Hematopoietic multipotent progenitor cell (in vitro differentiated cells): ENCODE data around the gene TRIM32. TPM values are rescaled to one million over a fixed set of nuclear protein-coding genes. Genes with fewer than 3 reads are reported as not detected.
"Not testable (repeated sequence)": the region's sequence is repeated elsewhere in the genome, so short reads cannot be mapped to it uniquely, and the experiment has no call there.

Experiments
- DNase-seq, 3 donors: peaks; one replicate each; pipeline ENCODE4 v3.0.0-alpha.2; 2011 to 2015; ENCODE audit warnings: low read depth in 2 of 3, low spot score in 2 of 3
- total RNA-seq: library from RNA; depleted of rRNA; stranded (reverse); fragments of >200 nt; gene quantifications from one replicate; pipeline ENCODE4 v1.2.3, GENCODE V29; 2012

TRIM32 gene
- total RNA-seq, 1 donor, result 12.1 TPM

DNA sequence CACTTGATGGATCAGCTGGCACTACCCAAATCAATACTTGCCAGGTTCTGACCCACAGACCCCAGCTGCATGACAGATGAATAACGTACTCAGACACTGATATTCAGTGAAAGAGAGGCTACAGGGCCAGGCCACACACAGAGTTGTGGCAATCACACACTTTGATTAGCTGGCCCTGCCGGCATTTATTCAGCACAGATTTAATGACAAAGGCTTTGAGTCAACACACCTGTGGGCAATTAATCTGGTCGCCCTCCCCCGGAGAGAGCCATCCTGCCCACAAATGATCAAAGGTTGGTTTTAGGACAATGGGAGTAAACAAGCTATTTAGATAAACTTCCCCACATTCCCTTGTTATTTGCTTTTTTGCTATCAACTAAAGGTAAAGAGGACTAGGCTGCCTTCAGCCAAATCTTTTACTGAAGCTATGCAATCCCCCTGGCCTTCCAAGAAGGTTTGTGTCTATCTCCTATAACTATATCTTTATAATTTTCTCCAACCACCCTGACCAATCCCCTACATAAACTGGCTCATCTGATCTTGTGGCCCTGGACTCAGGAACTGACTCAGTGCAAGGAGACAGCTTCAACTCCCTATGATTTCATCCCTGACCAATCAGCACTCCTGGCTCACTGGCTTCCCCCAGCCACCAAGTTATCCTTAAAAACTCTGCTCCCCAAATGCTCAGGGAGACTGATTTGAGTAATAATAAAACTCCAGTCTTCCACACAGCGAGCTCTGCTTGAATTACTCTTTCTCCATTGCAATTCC is 12.7 kb upstream of the TRIM32 start:
- no peak for DNase-seq

DNA sequence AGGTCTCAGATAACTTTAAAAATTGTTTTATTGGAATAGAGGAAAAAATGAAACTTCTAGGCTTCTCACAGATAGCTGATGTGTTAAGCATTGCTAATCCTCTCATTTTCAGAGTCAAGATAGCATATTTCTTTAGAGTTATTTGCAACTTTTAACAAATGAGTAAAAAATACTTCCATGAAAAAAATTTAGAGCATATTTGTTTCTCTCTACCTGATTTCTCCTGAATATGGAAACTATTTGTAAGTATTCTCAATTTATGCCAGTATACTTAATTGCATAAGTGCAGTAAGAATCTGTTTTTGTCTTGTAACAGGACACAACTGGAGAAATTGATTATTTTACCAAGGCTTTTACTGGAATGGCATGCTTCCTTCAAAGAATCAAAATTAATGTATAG is 3.6 kb upstream of the TRIM32 start:
- DNase-seq, result no peak

DNA sequence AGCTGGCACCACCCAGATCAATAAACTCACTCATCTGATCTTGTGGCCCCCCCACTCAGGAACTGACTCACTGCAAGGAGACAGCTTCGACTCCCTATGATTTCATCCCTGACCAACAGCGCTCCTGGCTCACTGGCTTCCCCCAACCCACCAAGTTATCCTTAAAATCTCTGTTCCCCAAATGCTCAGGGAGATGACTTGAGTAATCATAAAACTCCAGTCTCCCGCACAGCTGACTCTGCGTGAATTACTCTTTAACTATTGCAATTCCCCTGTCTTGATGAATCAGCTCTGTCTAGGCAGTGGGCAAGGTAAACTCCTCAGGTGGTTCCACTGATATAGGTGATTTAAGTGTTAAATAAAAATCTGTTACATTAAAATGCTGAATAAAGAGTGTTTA is 1.9 kb upstream of the TRIM32 start:
- no peak for DNase-seq

DNA sequence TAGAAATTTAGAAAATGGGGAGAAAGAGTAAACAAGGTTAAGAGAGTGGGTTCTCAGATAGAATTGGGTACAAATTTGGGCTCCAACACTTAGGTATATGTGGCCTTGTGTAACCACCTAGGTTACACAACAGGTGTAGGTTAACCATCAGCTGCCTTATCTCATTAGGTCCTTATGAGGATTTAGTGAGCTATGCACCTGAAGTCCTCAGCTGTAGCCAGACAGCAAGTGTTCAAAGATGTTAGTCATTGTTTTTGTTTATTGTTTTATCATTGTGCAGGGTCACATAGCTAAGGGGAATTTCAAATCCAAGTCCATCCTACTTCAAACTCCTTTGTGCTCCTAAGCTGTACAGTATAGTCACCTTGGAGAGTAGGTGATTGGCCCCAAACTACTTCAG is 970 bp upstream of the TRIM32 start:
- no peak for DNase-seq

DNA sequence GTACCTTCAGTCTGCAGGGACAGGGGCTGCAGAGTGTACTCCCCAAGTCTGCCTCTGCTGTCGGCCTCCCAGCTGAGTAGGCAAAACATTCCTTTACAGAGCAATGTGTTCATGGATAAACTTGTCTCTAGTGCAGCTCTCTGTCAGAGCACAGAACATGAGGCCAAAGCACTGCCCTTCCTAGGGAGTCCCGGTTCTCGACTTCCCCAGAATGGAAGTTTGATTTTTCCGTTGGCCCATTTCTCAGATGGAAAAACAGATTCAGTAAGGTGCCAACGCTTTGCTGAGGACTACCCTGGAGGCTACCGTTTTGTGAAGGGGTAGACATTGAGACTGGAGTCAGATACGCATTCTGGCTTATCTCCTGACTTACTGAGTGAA is 422 bp upstream of the TRIM32 start:
- no peak for DNase-seq

DNA sequence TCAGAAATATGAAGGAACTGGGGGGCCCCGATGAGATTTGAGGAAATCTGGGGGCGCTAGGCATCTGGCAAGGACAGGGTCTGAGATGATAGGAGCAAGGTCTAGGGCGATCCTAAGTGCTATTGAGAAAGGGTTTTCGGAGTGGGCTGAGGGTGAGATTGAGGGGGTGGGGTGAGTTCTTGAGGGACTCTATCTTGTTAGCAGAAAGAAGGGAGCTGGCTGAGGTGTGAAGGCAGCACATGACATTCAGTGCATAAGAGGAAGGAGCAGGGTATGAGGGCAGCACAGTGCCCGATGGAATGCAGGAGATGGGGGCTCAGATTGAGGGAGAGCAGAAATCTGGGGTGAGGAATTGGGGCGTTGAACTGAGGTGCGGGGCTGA is 640 bp downstream of the TRIM32 start:
- no peak for DNase-seq

DNA sequence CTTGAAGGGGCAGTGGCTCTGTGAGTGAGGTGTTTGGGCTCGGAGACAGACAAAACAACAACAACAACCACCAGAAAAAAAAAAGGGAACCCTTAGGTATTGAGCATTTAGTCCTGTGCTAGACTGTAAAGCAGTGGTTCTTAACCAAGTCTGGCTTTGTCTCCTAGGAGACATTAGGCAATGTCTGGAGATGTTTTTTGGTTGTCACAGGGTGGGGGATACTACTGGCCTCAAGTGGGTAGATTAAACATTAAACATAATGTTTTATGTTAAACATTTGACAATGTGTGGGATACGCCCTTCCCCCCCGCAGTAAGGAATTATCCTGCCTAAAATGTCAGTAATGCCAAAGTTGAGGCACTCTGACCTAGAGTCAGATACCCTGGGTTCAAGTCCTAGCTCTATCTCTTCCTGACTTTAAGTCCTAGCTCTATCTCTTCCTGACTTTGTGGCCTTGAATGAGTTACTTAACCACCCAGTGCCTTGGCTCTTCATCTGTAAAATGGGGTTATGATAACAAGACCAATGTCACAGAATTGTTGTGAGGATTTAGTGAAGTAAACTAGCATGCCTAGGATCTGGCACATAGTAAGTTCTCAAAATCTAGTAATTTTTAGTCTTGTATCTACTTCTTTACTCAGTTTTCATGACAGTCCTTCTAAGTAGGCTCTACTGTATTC is 1.8 kb downstream of the TRIM32 start:
- DNase-seq, result no peak

DNA sequence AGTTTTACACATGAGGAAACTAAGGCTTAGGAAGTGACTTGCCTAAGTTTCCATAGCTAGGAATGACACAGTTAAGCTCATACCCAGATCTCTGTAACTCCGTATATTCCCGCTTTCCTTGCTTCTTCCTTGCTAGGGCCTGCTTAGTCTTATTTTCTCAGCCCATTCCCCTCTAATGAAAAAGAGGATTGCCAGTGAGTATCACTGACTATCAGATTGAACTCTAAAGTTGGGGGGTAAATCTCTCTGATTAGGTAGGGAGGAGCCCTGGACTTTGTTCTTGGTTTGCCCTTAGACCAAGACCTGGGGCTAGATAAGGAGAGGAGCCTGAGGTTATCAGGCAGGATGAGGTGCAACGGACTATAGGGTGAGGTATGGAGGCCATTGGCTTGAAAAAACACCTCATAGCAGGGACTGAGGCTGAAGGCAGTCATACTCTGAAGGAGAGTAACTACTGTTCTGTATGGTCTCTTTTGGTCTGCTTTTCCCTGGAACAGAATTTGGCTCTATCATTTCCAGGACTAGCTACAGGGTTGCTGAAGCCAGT is 2.5 kb downstream of the TRIM32 start:
- no peak for DNase-seq

DNA sequence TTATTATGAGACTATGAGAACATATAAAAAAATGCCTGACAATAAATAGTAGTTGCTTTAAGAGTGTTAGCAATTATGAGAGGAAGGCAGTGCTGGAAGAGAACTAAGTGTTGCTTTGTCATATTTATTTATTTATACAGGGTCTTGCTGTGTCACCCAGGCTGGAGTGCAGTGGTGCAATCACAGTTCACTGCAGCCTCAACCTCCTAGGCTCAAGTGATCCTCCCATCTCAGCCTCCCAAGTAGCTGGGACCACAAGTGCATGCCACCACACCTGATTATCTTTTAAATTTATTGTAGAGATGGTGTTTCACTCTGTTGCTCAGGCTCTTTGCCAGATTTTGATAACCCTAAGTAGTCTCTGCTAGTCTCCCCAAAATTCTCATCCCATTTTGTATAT is 3.7 kb downstream of the TRIM32 start:
- not testable (repeated sequence) for DNase-seq

DNA sequence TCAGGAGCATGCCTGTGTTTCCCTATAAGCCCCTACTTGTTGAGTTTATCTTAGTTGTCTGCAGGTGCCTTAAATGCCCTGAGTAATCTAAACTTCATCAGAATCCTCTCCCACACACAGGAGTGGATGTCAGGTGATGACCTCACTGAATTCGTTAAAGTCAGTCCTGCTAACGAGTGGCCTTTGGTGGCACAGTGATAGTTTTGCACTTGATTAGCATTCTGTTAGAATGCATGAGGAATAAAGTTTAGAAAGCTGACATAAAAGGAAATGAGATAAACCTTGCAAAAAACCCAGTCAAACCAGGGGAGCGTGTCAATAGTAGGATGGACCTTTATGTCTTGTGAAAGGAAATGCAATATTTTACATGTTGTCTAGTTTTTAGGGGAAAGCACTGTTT is 4.5 kb downstream of the TRIM32 start:
- no peak for DNase-seq

DNA sequence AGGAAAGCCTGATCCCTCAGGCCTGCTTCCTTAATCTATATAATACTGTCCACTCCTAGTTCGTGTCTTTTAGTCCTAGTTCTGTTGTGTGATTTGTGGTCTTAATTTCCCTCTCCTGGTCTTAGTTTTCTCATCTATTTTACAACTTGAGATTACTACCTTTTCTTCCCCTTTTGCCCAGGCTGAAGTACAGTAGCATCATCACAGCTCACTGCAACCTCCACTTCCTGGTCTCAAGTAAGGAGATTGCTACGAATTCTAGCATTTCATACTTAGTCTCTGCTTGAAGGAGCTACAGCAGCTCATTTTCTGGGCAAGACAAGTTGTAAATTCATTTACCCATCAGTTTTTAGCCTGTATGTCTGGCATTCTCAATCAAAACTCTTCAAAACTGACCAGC is 5.5 kb downstream of the TRIM32 start:
- DNase-seq, result peak in 1 of 3 donors; percentile 9

DNA sequence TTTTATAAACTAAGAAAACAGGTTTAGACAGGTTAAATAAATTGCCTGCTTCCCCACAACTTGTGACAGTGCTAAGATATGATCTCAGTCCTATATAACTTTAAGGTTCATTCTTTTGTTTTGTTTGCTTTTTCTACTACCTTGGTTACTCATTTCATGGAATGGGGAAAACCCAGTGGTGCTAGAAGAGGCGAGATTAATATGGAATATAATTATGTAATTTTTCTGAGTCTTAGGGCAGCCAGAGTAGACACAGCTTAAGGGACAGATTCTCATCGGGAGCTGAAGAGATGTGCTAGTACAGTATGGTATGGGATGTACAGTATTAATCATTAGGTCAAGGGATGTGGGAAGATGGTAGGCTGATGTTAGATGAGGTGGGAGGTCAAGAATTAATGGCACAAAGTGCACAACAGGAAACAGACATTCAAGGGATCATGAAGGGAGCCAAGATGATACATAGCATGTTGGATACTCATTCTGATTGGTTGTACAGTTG is 6.2 kb downstream of the TRIM32 start:
- no peak for DNase-seq

DNA sequence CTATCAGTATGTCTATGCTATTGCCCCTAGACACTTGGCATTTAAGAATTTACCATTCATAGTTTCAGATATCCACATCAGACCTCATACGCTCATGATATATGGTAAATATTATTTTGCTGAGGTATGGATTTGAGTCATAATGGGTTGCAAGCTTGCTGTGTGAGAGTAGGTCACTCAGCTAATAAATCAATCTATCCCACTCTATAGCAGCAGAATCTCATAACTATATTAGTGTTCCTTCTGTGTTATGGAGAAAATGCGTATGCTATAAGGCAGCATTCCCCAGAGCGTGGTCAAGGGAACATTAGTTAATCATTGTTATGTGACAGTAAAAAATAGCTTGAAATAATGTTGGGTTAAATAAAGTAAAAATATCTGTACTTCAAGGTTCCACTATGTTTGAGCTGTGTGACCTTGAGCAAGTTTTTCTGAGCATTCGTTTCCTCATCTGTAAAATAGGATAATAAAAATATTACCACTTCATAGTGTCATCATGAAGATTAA is 7.7 kb downstream of the TRIM32 start:
- DNase-seq, result no peak

DNA sequence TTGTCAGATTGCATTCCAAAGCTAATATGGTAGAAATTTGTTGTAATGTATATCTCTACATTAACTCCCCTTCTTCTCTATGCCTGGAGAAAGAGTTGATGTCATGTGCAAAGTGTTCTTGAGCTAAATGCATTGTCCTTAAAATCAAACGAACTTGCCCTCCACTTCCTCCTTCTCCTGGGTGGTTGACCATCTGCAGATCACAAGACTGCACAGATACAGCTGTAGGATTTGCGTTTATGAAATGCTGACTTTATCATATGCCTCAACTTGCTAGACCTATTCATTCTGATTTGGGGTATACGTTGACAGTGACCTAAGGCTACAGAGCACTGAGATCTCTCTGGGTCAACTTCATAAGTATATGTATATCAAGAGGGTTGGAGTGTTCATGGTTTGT is 8.3 kb downstream of the TRIM32 start:
- no peak for DNase-seq

DNA sequence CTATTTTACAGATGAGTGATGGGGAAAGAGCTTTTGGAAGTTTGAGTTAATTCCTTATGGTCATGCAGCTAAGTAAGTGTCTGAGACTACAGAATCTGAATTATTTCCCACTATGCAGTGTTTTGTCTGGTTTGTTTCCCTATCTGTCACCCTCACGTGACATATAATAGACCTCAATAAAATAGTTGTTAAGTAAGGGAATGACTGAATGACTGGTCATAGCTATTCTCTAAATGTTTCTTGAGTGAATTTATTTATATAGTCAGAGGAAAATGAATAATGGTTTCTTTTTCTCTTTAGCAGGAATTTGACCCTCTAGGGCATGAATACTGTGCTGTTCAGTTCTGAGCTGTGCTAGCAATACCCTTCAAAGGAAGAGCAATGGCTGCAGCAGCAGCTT is 10.3 kb downstream of the TRIM32 start:
- no peak for DNase-seq

DNA sequence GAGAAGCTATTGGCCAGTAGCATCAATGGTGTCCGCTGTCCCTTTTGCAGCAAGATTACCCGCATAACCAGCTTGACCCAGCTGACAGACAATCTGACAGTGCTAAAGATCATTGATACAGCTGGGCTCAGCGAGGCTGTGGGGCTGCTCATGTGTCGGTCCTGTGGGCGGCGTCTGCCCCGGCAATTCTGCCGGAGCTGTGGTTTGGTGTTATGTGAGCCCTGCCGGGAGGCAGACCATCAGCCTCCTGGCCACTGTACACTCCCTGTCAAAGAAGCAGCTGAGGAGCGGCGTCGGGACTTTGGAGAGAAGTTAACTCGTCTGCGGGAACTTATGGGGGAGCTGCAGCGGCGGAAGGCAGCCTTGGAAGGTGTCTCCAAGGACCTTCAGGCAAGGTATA is 10.8 kb downstream of the TRIM32 start:
- DNase-seq, result no peak

DNA sequence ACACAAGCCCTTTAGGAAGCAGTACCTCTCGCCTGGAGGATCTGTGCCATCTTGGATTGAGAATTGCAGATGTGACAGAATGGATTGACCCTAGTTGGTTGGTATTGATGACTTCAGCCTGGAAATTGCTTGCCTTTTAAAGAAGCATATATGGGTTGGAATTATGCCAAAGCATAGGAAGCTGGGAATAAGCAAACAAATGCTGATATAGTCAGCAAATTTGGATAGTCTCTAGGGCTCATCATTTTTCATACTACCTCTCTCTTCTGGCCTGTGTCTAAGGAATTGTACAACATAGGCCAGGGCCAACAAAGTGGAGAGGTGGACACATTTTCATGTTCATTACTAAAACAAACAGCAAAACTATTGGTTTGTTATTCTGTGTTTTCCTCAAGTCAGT is 13.2 kb downstream of the TRIM32 start:
- no peak for DNase-seq

DNA sequence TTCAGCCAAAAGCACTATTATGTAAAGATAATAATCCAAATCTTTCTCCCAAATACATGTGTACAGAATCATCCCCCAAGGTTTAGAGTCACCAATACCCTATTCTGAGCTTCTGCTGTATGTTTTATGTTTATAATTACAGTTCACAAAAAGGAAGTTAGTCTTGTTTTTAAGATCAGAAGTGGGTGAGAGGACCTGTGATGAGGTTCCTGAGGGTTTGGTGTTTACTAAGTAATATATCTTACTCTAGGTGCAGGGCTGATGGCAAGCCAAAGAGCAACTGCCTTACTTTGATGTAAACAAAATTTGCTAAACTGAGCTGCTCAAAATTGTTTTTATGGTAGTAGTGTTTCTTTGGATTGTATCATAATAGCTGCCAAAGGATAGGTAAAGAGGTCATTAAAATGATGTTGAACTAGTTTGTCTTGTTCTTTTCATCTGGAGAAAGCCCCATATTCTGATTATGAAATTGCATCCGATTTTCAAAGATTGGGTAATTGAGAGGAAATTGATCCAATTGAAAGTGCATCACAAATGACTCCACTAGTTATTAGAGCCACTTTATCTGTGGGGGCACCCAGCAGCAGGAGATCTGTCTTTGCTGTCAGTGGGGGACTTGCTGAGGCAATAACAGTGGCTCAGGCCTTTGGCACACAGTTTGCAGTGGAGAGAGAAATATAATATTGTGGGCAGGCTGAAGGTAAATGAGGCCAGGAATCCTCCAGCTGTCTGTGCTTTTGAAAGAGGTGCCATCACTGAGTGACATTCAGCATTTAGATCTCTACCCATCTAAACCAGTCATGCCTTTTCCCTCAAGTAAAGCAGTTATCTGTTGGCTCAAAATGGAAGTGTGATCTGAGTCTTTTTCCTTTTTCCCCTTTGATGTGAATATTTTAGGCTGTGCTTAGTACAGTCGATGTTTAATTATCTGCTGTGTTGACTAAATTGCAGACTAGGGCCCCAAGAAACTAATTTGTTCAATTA is 14.1 kb downstream of the TRIM32 start:
- DNase-seq, result no peak

DNA sequence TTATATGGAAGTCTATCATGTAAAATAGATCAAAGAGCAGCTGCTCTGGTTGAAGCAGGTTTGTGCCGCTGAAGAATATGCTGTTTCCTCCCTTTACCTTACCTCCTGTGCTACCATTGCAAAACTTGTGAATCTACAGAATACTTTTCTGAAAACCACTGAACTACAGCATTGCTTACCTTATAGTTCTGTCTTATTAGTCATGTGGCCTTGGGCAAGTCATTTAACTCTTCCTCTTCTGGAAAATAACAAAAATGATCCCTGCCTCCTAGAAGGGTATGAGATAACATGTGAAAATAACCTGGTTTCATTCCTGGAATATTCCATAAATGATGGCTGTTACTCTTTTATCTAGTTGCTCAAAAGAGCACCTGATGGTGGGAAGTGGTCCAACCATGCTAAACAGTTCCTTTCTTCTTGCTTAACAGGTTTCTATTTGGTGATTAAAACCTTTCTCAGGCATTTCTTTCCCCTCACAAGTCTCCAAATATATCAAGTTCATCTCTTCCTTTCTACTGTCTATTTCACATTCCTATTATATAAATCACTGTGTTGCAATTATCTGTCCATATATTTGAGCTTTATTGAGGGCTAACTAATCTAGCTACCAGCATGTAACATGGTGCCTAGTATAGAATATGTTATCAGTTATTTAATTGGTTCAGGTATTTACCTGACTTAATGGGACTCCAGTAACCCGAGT is 15.0 kb downstream of the TRIM32 start:
- DNase-seq, result no peak

DNA sequence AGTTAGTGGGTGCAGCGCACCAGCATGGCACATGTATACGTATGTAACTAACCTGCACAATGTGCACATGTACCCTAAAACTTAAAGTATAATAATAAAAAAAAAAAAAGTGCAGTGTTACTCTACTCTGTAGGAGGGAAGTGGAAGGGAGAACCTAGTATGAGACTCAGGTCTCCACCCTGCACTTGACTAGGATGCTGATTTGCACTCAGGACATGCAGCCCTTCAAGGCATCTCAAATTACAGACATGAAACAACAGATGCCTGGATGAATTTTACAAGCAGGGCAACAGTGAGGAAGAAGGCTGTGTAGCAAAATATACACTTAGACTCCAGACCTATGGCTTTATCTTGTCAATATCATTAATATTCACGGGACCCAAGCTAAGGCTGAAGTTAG is 16.5 kb downstream of the TRIM32 start:
- DNase-seq, result no peak
